ENCODE measurements around the gene CDC45.
A peak's percentile ranks its signal among the peaks of the same experiment; 100 is the strongest.

Gene CDC45

DNA sequence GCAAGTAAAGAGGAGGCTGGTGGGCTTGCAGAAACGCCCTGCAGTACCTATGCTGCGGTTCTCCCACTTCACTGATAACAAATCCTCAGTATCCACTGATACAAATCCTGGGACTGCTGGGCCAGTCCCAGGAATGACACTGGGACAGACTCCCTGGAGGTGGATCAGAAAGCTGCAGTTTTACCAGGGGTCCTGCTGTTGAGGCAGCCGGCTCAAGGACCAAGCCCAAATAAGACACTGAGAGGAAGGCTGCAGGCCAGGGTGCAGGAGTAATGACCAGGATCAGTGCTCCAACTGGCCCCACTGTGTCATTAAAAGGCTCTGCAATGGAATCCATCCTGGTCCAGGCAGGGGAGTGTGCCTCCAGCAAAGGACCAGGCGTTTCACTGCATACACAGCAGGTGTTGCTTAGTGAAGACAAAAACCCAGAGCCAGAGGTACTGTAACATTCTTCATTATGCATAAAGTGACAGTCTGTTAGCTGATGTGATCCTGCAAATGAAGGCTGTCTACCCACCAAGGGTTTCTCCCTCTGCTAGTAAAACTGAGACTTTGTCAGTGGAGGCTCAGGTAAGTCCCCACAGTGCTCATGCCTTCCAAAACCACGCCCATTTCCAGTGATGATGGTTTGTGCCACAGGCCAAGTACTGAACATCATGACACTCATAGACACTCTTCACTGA, 30.8 kb upstream of the CDC45 start:
- DNase-seq (ENCODE audit: low spot score): no peak

DNA sequence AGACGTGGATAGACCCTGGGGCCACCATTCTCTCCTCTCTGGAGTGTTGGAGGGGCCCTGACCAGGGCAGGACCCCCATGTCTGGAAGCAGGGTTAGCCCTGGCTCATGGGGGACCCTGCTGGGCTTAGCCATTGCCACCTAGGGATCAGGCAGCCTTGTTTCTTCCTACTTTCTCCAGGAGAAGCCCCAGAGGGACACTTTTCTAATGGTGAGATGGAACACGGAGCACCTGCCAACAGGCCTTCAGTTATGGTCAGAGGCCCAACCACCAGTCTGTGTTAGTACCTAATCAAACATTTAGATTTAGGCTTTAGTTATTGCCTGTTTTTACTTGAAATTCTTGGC, 30.3 kb upstream of the CDC45 start:
- no peak for DNase-seq (ENCODE audit: low spot score)

DNA sequence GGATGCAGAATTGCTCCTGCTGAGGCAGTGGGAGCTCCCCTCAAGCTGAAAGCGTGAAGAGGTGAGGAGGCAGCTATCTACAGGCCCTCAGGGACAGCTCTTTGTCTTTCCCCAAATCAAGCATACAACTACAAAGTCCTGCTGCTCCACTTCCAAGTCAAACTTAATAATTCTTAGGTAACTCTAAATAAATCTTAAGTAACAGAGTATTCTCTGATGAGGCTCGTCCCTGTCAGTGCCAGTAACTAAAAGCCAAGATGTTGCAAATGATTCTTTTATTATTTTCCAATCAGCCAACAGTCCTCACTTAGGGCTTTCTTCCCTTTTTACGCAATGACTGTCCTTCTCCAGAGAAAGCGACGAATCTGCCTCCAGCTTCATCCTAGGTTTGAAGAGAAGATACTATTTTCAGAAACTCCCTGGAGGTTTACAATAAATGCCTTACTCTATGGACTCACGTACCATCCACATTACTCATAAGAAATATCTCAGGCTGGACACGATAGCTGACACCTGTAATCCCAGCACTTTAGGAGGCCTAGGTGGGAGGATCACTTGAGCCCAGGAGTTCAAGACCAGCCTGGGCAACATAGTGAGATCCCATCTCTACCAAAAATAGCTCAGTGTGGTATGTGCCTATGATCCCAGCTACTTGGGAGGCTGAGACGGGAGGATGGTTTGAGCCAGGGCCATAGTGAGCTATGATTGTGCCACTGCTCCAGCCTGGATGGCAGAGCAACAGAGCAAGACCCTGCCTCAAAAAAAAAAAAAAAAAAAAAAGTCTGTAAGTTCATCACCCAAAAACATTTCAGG, 29.2 kb upstream of the CDC45 start:
- DNase-seq (ENCODE audit: low spot score): no peak

DNA sequence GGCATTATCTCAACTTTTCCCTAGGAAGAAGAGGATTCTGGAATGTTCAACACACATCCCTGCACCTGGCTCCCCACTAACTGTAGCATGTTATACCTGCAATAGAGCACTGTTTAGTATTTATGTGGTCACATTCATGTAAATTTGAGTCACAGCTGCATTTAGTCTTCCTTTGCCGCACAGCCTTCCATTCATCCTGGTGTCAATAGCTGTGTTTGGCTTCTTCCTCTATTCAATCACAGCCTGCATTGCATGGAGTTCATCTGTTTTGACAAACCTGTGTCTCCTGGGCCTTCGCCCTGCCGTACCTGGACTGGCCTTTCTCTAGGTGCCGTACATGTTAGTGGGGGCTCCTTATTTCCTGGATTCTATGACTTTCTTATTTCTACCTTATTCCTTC, 28.1 kb upstream of the CDC45 start:
- no peak for DNase-seq (ENCODE audit: low spot score)

DNA sequence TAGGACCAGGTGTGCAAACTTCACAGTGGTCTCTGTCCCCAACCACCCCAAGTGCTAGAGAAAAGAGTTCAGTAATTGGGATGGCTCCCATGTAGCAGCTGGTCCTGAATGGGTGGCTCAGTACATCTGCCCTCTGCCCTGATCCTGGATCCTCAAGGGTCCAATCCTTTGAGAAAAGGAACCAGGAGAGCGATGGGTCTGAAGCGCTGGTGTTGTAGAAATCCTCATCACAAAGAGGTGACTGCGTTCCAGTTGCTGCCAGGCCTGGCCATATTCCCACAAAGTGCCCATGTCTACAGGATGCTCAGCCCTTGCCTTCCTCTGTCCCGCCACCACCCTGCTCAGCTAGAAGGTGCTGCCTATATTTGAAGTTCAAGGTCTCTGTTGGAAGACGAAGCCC, 26.0 kb upstream of the CDC45 start:
- no peak for DNase-seq (ENCODE audit: low spot score)

DNA sequence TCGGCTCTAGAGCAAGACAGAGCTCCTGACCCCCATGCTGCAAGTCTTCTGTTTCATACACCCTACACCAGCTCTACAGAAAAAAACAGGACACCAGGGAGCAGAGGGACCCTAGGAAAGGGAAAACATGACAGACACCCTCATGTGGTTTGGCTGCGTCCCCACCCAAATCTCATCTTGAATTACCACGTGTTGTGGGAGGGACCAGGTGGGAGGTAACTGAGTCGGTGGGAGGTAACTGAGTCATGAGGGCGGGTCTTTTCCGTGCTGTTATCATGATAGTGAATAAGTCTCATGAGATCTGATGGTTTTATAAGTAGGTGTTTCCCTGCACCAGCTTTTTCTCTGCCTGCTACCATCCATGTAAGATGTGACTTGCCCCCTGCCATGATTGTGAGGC, 25.6 kb upstream of the CDC45 start:
- DNase-seq (ENCODE audit: low spot score): no peak

DNA sequence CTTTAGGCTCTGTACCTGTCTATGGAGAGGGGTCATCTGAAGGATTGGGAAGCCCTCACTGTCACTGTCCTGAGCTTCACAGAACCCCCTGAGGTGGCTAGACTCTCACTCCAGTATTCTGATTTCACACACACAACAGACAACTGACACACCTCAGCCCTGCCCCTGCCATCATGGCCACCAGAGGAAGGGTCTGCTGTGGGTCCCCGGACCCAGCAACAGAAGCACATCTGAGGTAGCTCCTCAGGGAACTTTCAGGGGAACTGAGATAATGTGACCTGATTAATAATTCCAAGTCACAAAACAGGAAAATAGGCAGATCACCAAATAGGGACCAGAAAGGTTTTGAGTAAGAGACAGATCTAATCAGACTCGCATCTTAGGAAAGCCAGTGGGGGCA, 24.7 kb upstream of the CDC45 start:
- no peak for DNase-seq (ENCODE audit: low spot score)

DNA sequence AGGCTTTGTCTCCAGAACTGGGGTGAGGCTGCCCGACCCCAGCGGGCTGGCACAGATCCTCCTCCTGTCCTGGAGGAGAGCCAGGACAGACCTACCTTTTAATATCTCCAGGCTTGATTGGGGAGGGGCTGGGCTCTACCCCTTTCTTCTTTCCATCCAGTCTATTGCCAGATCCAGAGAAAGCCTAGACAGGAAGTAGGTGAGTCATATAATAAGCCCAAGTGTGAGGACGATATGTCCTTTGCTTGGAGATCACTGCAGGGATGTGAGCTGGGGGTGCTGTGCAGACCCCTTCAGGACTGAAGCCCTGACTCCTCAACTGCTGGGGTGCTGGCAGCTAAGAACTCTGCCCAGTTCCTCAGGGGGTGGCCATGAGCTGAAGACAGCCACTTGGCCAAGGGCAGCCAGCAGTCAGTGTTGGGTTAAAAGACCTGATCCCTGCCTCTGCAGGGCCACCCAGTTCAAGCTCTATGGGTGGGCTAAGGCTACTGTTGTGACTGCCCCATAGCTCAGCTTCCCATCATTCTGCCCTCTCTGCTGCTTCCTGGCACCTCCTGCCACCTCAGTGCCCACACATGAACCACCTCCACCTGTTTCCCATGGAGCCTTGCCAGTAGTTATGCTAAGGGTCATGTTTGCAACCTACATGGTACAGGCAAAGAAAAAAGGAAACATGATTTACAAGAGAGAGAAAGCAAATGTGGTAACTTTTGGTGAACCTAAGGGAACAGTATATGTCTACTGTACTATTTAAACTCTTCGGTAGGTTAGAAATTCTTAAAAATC, 23.9 kb upstream of the CDC45 start:
- no peak for DNase-seq (ENCODE audit: low spot score)

DNA sequence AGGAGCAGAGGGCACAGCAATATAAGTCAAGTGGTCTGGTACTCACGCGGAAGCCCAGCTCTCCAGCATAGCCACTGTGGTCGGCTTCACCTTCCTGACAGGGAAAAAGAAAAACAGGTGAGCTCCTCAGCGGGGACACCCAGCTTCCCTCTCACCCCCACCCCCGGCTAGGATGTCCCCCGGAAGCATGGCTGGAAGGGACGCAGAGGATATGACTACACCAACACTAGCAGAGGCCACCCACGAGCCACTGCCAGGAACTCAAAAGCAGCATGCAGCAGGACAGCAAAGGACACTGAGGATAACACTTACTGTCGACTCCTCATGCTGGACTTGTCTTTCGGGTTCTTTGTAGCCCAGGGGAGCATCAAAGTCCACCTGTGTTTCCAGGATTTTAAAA, 23.2 kb upstream of the CDC45 start:
- no peak for DNase-seq (ENCODE audit: low spot score)

DNA sequence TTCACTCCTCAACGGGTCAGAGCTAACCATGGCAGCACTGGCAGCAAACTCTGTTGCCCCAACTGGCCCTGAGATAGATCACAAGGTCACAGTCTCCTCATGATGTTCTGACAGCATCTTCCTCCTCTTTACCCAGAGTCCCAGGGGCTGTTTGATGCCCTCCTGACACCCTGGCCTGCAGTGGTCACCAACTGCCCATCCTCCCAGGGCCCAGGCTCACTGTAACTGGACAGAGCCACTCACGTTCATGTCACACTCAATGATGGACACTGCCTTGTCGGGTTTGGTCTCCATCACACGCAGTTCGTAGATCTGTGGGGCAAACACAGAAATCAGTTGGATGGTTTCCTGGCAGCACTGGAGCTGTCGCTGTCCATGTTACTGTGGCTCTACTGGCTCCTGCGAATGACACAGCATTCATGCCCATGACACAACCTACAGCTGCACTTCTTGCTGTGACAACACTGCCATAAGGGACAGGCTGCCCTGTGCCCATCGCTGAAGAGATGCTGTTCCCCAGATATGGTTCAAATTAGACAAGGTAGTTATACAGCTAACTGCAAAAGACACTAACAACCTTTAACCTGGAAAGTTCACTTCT, 21.8 kb upstream of the CDC45 start:
- DNase-seq (ENCODE audit: low spot score): no peak

DNA sequence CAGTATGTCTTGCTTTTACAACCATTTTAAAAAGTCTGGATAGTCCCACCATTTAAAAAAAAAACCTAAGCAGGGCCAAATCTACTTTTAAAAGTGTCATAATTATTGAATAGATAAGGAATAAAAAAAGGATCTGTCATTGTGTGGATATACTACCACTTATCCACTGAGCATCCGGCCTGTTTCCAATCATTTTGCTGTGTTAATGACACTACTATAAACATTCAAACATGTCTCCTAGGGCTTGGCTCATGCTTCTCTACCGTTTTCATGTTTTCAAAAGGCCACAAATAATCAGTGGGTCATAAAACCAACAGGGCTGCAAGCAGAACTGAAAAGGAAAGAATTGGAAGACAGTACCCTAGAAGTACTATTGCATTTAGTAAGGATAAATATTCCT, 19.7 kb upstream of the CDC45 start:
- DNase-seq (ENCODE audit: low spot score): no peak

DNA sequence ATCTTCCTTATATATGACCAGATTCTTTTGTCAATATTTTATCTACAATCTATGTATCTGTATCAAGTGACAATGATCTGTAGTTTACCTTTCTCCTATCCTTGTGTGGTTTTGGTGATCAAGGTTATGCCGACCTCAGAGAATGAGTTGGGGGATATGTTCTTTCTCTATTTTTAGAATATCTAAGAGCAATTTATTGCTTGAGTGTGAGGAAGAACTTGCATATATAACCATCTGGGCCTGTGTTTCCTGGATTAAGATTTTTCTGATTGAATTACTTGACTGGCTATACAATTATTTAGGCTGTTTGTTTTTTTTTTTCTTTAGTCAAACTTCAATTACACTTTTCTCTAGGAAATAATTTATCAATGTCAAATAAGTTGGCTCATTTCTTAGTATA, 18.2 kb upstream of the CDC45 start:
- DNase-seq (ENCODE audit: low spot score): no peak

DNA sequence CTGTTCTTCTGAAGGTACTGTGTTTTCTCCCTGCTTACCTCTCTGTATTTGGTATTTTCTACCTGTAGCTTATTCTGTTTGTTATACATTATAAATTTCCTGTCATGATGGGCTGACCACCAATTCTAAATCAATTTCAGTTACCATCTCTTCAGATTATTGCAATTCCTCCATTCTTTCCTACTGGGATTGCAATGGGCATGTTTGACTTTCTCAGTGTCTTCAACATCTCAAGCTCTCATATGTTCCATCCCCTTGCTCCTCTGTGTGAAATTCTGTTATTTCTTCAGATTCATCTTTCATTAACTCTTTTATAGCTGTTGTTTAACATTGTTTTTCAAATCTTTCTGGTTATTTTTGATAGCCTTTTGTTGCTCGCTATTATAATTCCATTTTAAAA, 16.7 kb upstream of the CDC45 start:
- DNase-seq (ENCODE audit: low spot score): no peak

DNA sequence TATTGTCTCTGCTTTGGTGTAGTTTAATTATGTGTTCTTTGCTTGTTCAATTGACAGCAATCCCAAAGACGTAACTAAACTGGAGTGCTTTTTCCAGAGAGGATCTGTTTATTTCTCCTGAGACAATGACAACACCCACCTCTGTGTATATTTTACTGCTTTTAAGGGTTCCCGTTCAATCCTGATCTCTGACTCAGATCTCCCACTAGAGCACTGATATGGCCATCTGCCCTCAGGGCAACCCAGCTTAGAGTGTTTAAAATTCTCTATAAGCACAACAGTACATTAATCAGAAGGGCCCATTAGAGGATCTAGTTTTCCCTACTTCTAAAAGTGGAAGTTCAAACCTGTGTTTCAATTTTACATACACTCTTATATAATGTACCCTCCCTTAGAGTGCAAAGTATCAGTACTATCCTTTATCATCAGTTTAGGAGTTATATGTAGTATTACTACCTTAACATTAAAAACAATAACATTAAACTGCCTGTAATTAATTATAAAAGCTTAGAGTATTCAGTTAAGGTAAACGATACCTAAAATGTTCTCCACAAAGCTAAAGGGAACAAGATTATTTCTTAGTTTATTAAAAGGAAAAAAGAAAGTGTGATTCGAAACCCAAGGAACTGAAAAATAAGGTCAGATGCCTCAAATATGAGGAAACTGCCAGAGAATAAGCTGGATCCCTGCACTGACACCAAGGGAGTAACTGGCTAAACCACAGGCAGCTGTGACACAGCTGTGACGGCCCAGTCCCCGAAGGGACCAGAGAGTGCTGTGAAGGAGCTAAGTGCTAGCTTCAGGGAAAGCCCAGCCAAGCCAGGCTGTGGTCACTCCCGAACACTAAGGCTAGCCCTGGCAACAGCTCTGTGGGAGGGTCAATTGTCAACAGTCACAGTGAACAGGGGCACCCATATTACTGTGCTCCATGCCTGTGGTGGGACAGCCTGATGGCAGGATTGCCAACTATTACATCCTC, 15.9 kb upstream of the CDC45 start:
- peak; percentile 84 for DNase-seq (ENCODE audit: low spot score)

DNA sequence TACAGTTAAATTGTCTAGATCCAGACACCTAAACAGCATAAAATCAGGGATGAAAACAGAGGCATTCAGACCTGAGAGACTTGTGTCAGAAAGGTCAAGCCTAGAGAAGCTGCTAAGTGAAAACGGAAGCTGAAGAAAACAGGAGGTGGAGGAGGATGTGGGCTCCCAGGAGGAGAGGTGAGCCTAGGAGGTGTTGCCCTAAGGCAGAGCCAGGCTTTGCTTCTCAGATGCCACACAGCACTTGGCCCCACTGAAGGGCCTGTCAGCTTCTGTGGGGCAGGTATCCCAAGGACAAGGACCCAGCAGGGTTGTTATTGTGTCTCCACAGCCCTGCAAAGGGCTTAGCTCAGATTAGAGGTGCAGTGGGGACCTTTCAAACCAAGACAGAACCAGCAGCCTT, 15.2 kb upstream of the CDC45 start:
- DNase-seq (ENCODE audit: low spot score): no peak

DNA sequence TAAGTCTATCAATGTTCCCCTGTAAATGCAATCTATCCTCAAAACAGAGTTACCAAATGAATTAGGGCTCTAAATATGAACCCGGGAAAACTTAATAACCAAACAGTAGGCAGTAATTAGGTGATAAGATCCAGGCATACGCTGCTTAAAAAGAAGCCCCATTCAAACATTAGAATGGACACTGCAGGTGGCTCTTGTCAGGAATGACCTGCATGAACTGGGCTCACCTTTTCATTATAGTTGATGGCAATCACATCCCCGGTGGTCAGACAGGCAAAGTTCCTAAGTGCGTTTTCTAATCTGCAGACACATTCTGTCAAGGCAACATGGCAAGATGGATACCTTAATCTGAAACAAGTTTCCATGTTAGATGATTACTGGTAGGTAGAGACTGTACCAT, 14.7 kb upstream of the CDC45 start:
- no peak for DNase-seq (ENCODE audit: low spot score)

DNA sequence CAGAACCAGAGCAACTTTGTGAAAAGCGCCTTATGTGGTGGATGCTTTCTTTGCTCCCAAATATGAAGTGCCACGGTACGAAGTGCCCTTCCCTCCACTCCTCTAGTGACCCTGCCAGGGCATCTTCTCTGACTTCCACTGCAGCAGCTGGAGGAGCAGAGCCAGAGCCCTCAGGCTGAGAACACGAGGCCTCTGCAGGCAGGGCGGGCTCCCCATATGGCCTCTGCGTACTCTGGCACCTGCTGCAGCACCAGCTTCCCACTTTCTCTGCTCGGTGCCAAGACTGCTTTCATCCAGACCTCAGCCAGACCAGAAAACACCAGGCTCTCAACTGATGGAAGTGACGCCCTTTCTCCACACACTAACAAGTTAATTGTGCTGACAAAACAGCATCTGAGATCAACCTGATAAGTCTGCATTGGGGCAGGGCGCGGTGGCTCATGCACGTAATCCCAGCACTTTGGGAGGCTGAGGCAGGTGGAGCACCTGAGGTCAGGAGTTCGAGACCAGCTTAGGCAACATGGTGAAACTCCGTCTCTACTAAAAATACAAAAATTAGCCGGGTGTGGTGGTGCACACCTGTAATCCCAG, 13.5 kb upstream of the CDC45 start:
- no peak for DNase-seq (ENCODE audit: low spot score)

DNA sequence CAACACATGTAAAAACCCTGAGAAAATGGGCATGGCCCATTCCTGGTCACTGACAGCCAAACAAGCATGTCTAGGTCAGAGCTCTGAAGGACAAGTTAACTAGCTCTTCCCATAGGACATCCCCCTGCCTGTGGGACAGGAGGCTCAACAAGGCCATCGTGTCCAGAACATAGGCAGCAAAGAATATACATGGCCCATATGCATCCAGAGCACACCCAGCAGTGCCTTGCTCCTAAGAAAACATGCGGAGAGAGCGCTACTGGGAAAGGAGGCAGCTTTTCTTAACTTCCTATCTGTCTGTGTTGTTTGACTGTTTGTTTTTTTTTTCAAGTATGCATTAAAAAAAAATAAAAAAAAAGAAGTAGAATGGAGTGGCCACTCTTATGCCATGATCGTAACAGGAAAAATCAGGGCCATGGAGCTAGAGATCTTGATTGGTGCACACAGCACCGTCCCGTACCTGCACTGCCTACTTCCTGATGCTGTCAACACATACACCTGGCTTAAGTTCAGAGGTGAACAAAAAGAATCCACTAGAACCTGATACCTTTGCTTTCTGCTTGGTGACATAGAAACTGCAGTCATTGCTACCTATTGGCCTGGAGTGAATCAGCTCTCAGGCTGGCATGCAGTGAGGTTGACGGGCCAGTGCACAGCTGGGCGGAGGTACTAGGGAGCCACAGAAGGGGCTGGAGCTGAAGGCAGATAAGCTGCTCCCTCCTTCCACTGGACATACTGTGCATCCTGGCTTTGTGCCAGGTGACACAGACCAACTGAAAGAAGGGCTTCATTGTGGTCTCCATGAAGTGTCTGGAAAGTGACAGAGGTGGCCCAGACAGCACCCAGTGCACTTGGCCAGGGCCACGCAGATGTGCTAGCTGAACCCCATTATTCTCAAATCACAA, 12.6 kb upstream of the CDC45 start:
- DNase-seq (ENCODE audit: low spot score): no peak

DNA sequence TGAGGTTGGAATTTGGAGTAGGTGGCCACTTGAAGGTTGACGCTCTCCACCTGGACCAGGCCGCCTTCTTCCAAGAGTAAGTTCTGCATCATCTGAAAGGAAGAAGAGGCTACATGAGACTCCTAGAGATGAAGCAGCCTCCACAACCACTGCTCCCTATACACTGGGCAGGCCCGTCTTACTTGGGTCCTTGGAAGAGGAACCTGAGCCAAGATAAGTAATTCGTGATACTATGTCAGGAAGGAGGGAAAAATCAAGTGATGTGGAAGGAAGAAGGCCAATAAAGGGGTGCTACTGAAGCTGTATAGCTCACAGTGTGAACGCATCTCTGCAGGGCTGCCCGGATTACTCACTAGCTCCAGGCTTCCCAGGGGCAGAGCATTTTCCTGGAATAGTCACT, 11.8 kb upstream of the CDC45 start:
- DNase-seq (ENCODE audit: low spot score): no peak

DNA sequence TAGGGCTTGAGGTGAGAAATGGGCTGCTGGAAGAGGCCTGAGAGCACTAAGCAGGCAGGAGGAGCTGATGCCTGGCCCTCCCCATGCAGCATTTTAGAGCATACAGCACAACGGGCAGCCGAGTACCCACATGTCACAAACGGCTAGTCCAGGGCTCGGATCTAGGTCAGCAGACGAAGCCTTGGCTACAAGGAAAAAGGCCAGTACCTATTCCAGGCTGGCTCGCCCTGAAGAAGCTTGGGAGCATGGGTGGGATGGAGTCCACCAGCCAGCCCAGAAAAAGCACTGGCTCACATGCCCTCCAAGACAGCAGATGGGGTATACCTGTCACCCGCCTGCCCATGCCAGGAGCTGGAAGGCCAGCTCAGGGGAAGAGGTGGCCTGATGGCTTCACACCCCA, 10.3 kb upstream of the CDC45 start:
- no peak for DNase-seq (ENCODE audit: low spot score)
